GM12801 (cell line): ENCODE measurements around the gene CREB1.

ENCODE experiments used
- TF ChIP-seq, protein P1 (sequence below): IDR thresholded peaks from one replicate; pipeline ENCODE4 v1.5.1; 2011; ENCODE audit warnings: control low read depth; ENCODE audit not compliant: insufficient read length; ENCODE audit errors: extremely low read depth

Gene CREB1

DNA sequence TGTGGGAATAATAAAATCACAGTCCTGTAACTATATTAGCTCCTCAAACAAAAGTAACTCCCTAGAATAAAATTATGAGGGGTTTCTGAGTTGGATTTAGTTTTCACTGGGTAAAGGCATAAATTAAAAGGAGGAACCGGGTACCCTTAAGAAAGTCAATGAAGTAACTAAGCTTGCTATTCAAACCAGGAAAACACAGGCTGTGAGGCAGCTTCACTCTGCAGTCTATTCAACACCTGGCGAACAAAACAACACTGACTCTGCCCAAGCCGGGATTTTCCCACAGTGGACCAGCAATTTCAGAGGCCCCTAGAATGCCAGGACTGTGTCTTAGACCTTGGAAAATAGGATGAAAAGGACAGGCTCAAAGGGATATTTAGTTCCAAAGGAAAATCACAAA is 24.6 kb upstream of the CREB1 start:
- TF ChIP-seq, protein P1, sequence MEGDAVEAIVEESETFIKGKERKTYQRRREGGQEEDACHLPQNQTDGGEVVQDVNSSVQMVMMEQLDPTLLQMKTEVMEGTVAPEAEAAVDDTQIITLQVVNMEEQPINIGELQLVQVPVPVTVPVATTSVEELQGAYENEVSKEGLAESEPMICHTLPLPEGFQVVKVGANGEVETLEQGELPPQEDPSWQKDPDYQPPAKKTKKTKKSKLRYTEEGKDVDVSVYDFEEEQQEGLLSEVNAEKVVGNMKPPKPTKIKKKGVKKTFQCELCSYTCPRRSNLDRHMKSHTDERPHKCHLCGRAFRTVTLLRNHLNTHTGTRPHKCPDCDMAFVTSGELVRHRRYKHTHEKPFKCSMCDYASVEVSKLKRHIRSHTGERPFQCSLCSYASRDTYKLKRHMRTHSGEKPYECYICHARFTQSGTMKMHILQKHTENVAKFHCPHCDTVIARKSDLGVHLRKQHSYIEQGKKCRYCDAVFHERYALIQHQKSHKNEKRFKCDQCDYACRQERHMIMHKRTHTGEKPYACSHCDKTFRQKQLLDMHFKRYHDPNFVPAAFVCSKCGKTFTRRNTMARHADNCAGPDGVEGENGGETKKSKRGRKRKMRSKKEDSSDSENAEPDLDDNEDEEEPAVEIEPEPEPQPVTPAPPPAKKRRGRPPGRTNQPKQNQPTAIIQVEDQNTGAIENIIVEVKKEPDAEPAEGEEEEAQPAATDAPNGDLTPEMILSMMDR: no peak

DNA sequence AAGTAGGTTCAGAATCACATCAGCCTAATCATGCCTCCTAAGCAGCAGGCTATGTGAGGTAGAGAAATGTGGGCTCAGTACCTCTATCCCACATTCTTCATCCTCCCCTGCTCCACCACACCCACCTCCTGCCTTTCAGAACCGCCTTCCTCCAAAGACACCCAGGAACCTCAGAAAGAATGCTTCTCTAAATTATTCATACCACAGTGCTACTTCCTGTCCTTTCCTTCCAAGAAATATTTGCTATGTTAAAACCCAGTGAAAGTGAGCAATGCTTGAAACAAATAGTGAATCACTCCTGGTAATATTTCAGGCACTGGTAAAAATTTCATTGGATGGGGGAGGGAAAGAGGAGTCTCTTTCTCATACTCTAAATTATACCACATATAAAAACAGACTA is 24.0 kb upstream of the CREB1 start:
- TF ChIP-seq, protein P1: no peak

DNA sequence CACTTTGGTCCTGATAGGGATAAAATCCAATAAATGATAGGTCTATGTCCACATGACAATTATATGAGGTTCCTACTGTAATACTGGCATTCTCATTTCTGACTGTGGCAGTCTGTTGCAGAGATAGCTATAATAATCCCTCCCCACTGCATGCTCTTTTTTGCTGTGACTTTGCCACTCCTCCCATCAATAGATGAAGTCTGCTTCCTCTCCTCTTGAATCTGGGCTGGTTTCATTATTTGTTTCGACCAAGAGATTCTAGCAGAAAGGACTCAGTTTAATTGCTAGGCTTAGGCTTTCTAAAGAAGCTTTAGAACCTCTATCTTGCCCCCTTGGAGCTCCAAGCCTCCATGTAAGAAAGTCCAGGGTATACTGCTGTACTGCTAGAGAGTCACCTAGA is 23.3 kb upstream of the CREB1 start:
- TF ChIP-seq, protein P1: no peak

DNA sequence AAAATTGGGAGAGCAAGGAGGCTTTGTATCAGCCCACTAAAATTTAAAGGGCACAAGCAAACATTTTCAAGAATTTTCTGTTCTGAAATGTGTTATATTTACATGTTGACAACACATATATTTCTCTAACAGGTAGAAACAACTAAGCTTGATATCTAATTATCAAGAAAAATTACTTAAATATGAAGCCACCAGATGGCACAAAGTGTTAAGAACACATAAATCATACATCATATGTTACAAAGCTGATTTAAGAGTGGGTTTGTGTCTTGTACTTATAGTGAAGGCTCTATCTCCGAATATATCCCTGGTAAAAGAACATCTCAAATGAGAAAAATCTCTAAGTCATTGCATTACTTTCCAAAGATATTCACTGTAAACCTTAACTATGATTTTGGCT is 19.6 kb upstream of the CREB1 start:
- TF ChIP-seq, protein P1: no peak

DNA sequence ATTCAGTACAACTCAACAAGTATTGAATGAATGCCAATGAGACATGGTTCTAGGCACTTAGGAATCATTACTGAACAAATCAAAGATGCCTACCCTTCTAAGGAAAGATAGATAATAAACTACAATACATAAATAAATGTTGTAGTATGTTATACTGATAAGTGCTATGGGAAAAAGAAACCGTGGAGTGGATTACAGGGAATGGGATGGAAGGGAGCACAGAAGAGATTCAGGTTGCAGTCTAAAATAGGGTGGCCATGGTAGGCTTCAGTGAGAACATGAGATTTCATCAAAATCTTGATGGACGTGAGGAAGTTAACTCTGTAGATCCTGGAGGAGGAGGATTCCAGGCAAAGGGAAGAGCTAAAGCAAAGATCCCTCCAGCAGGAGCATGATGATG is 17.9 kb upstream of the CREB1 start:
- TF ChIP-seq, protein P1: no peak

DNA sequence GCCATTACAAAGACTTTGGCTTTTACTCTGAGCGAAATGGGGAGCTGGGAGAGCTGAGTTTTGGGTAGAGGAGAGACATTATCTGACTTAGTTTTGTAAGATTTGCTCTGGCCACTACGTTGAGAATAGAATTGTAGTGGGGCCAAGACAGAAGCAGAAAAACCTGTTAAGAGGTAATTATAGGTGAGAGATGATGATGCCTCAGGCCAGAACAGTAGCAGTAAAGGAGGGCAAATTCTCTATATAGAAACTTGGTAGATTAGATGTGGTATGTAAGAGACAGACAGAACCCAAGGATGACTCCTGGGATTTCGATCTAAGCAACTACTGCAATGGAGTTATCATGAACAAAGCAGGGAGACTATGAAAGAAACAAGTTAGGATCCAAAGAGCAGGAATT is 17.4 kb upstream of the CREB1 start:
- TF ChIP-seq, protein P1: no peak

DNA sequence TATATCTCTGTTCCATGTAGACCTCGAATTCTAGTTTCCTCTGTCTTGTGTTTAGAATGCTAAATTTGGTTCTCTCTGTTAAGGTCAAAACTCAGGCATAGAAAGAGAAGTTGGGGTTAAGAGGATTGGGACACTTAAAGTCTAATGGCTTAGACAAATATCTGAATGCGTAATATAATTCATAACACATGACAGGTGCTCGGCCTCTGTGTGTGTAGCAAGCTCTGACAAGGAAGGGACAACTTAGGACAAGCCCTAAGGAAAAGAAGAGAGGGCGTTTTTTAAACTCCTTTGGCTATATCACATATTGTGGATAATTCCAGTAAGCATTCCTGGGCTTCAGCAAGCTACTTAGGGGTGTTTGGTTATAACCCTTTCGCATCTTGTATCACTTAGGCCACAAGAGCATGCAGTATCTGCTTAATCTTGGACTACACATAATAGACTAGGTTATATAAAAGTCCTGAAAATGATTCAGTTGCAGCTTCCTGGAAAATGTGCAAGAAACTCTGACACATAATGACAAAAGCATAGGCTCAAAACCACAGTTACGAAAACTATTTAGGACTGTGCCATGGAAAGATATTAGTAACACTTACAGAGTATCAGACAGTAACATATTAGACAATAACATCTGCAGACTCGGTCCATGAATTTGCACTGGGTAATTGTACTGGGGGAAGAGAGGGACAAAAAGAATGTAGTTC is 16.1 kb upstream of the CREB1 start:
- TF ChIP-seq, protein P1: no peak
